Body of pancreas (tissue), 4 donors: Measurements from ENCODE around the gene MAD1L1. TPM values are rescaled to one million over a fixed set of nuclear protein-coding genes. Genes with fewer than 3 reads are reported as not detected.

ENCODE experiments used
- ATAC-seq: fragments of 150-250 bp; one replicate; pipeline ENCODE4 v1.9.1; 2016
- DNase-seq, 4 donors: peaks; one replicate each; pipeline ENCODE4 v3.0.0-alpha.2; 2019
- H3K27ac ChIP-seq, 4 donors: fragments of 200-600 bp; sonication (generic); 1 replicate in 3 of 4; 2 replicates in 1 of 4; pipeline versions ENCODE4 v1.5.1 to v1.6.1; 2016 to 2019; ENCODE audit warnings: mild to moderate bottlenecking in 1 of 4, mixed read lengths in 1 of 4, moderate library complexity in 1 of 4
- H3K27me3 ChIP-seq, 2 donors: fragments of 200-600 bp; sonication (generic); one replicate each; pipeline ENCODE4 v1.6.0; 2016; ENCODE audit warnings: mild to moderate bottlenecking in 1 of 2
- H3K36me3 ChIP-seq, 2 donors: fragments of 200-600 bp; sonication (generic); replicated peaks in 1 of 2; 2 replicates each; pipeline ENCODE4 v1.5.1; 2016; ENCODE audit warnings: low read depth in 2 of 2; ENCODE audit not compliant: insufficient read depth in 1 of 2
- H3K4me1 ChIP-seq: fragments of 200-600 bp; sonication (generic); one replicate; pipeline ENCODE4 v1.6.0; 2016
- H3K4me3 ChIP-seq, 2 donors: fragments of 200-600 bp; sonication (generic); 1 replicate in 1 of 2; 2 replicates in 1 of 2; pipeline ENCODE4 v1.5.1; 2016 to 2019
- H3K9me3 ChIP-seq, 3 donors: fragments of 200-600 bp; sonication (generic); 1 replicate in 2 of 3; 2 replicates in 1 of 3; pipeline ENCODE4 v1.5.1; 2016
- POLR2A ChIP-seq, 3 donors: fragments of 450-650 bp; IDR thresholded peaks; one replicate each; pipeline ENCODE4 v1.6.1; 2016; ENCODE audit warnings: antibody characterized with exemption in 3 of 3, mild to moderate bottlenecking in 2 of 3
- WGBS, 2 donors: methylation state at CpG; one replicate each; pipeline ENCODE4 v1.1.5; 2017; 5-methylcytosine and 5-hydroxymethylcytosine counted together
- intact Hi-C: fragments of 100-400 bp; cut with DNase I; formaldehyde crosslinking; loops from one replicate; pipeline ENCODE4 v1.15.1; 2023
- total RNA-seq, 2 donors: library from RNA; depleted of rRNA; stranded (reverse); fragments of >200 nt; gene quantifications; one replicate each; pipeline ENCODE4 v1.1.0, GENCODE V29; 2016
- TF ChIP-seq, protein P1 (sequence below), 7 experiments: fragments of 450-650 bp in 4 of 7; fragments of 200-600 bp in 3 of 7; sonication (generic) in 3 of 7; IDR thresholded peaks; one replicate each; pipeline ENCODE4 v1.5.1; 2016 to 2019; ENCODE audit warnings: antibody characterized with exemption in 7 of 7

Gene MAD1L1
- total RNA-seq, 2 donors from 2014 or later, result 14.0 to 66.9 TPM

DNA sequence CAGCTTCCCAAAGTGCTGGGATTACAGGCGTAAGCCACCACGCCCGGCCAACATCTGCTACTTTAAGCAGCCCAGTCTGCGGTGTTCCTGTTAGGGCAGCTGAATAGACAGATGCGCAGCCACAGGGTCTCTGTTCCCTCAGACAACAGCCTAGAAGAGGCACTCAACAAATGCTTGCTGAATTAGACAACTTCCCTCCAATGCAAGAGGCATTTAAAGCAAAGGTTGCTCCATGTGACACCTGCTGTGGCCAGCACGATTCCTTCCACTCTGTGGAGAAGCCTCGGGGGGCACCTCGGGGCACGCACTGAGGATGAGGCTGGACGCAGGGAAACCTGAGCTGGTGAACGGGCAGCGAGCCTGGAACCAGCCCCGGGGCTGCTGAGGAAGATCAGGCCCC is 237.8 kb downstream of the MAD1L1 start:
- H3K9me3 ChIP-seq, result no peaks in the 10 kb centered on the region
- H3K27me3 ChIP-seq, result no peaks in the 10 kb centered on the region
- no peak for ATAC-seq
- WGBS, 2 donors, result 88 to 93% methylated on average over 8 to 13 of the region's 13 CpGs
- H3K27ac ChIP-seq, result no peak overlapping the region
- no peak overlapping the region for H3K4me3 ChIP-seq
- H3K36me3 ChIP-seq, result no peaks in the 10 kb centered on the region
- TF ChIP-seq, protein P1, sequence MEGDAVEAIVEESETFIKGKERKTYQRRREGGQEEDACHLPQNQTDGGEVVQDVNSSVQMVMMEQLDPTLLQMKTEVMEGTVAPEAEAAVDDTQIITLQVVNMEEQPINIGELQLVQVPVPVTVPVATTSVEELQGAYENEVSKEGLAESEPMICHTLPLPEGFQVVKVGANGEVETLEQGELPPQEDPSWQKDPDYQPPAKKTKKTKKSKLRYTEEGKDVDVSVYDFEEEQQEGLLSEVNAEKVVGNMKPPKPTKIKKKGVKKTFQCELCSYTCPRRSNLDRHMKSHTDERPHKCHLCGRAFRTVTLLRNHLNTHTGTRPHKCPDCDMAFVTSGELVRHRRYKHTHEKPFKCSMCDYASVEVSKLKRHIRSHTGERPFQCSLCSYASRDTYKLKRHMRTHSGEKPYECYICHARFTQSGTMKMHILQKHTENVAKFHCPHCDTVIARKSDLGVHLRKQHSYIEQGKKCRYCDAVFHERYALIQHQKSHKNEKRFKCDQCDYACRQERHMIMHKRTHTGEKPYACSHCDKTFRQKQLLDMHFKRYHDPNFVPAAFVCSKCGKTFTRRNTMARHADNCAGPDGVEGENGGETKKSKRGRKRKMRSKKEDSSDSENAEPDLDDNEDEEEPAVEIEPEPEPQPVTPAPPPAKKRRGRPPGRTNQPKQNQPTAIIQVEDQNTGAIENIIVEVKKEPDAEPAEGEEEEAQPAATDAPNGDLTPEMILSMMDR (IDR thresholded peaks at IDR 0.05), result no peak
- TF ChIP-seq POLR2A (IDR thresholded peaks at IDR 0.05), result no peak
- intact Hi-C loops, result loop anchor here (10.0 kb wide), 1 partner anchor 60 kb away; no protein-coding TSS in a partner anchor
- no peaks in the 10 kb centered on the region for H3K4me1 ChIP-seq
- no peak for DNase-seq

DNA sequence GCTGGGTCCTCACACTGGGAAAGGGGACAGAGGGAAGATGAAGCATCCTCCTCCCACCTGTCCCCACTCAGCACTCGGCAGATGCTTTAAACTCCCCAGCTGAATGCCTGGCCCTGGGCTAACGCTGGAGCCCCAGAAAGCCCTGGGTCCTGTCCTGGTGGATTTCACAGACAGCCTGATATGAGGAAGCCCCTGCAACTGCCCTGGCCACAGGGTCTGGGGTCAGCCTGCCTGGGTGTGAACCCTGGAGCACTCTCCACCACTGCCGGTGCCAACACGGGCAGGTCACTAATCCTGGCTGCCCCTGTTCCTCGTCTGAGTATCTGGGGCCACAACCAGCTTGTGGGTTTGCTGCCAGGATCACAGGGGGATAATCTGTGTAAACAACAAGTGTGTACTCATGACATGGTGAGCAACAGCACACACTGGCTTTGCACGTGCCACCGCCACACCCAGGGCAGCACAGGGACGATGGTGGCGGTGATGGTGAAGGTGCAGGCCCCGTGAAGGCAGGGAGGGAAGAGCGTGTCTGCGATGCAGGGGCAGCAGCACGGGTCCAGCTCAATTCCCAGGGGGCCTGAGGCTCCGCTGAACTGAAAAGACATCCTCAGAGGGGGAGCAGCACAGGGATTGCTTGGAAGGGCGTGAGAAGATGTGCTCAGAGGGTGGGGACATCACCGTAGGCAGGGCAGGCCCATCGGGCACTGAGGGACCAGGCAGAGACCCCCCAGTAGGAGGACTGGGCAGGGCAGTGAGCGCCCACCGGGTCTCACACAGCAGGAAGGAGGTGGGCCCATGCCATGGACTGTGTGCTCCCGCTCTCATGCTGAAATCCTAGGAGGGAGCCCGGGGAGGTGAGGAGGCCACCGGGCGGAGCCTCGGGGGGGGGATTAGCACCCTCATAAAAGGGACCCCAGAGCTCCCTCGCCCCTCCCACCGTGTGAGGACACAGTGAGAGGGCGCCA is 238.7 kb downstream of the MAD1L1 start:
- ATAC-seq (no peak), DNase-seq (no peak)
- Histone ChIP-seq H3K27me3 (no peaks in the 10 kb centered on the region), H3K4me3 (no peak overlapping the region), H3K27ac (no peak overlapping the region), H3K9me3 (no peaks in the 10 kb centered on the region), H3K36me3 (no peaks in the 10 kb centered on the region), H3K4me1 (no peaks in the 10 kb centered on the region)
- TF ChIP-seq POLR2A (IDR thresholded peaks at IDR 0.05), result no peak
- TF ChIP-seq, protein P1 (IDR thresholded peaks at IDR 0.05), result no peak
- intact Hi-C loops, result loop anchor here (10.0 kb wide), 1 partner anchor 61 kb away; no protein-coding TSS in a partner anchor
- WGBS, 2 donors, result 81 to 84% methylated on average over 16 to 27 of the region's 27 CpGs

DNA sequence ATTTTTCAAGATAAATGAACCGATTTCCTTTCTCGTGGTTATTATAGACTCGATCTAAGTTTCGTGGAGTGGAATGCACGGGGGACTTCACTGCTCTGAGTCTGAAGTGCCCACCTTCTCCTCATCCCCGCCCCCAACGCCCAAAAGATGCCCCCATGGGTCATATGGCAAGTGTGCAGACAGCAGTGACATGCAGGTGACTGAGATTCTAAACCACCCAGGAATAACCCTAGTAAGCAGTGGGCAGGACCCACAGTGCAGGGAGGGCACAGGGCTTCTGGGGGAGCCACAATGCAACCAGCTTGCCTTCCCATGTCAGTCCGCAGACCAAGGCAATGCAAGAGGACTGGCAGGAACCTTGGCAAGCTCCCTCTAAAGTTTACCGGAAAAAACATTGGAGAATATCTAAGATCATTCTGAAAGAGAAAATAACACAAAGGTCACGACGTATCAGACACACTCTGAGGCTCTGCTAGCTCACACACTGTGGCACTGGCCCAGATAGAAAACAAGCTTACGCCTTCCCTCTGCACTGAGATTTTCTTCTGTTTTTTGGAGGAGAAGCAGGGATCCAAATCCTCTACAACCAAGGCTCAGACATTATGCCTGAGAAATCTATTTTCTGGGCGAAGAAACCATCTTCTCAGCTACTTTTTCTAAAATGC is 239.6 kb downstream of the MAD1L1 start:
- no peaks in the 10 kb centered on the region for H3K4me1 ChIP-seq
- H3K27me3 ChIP-seq, result no peaks in the 10 kb centered on the region
- no peak overlapping the region for H3K27ac ChIP-seq
- no peak for TF ChIP-seq POLR2A (IDR thresholded peaks at IDR 0.05)
- TF ChIP-seq, protein P1 (IDR thresholded peaks at IDR 0.05), result no peak
- intact Hi-C loops, result loop anchor here (10.0 kb wide), 1 partner anchor 62 kb away; no protein-coding TSS in a partner anchor
- ATAC-seq (no peak), DNase-seq (no peak)
- no peak overlapping the region for H3K4me3 ChIP-seq
- no peaks in the 10 kb centered on the region for H3K9me3 ChIP-seq
- no peaks in the 10 kb centered on the region for H3K36me3 ChIP-seq
- 83 to 87% methylated on average over 13 of the region's 13 CpGs for WGBS, 2 donors

DNA sequence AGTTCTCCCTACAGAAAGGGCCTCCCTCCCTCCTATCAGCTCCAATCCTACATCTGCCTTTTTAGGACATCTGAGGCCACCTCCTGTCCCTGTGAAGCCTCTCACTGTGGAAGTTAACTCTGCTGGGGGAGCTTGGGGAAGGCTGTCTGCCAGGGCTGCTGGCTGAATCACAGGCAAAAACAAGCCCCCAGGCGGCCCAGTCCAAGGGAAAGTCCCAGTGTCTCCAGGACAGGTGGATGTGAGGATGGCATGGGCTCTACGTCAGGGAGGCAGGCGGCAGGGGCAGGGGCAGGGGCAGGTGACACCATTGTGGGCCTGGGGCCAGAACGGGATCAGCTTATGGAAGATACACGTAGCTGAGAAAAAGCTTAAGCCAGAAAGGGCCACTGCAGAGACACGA is 240.2 kb downstream of the MAD1L1 start:
- no peak overlapping the region for H3K4me3 ChIP-seq
- ATAC-seq (no peak), DNase-seq (no peak)
- H3K36me3 ChIP-seq, result no peaks in the 10 kb centered on the region
- TF ChIP-seq, protein P1 (IDR thresholded peaks at IDR 0.05), result no peak
- no peak for TF ChIP-seq POLR2A (IDR thresholded peaks at IDR 0.05)
- no peaks in the 10 kb centered on the region for H3K4me1 ChIP-seq
- intact Hi-C loops, result loop anchor here (10.0 kb wide), 1 partner anchor 62 kb away; no protein-coding TSS in a partner anchor
- no peaks in the 10 kb centered on the region for H3K27me3 ChIP-seq
- no peaks in the 10 kb centered on the region for H3K9me3 ChIP-seq
- WGBS, 2 donors, result 86 to 91% methylated on average over 6 of the region's 6 CpGs
- no peak overlapping the region for H3K27ac ChIP-seq
